Colonic mucosa (tissue), 4 donors: ENCODE data around the gene SYT12. TPM values are rescaled to one million over a fixed set of nuclear protein-coding genes. Genes with fewer than 3 reads are reported as not detected.

Source experiments
- DNase-seq: peaks from one replicate; pipeline ENCODE4 v3.0.0-alpha.2; 2020
- H3K27ac ChIP-seq: fragments of 200-600 bp; one replicate; pipeline ENCODE4 v1.8.0; 2021
- H3K27me3 ChIP-seq: fragments of 200-600 bp; one replicate; pipeline ENCODE4 v1.8.0; 2021
- H3K36me3 ChIP-seq: fragments of 200-600 bp; one replicate; pipeline ENCODE4 v1.8.0; 2021
- H3K4me1 ChIP-seq: fragments of 200-600 bp; one replicate; pipeline ENCODE4 v1.8.0; 2021; ENCODE audit warnings: mild to moderate bottlenecking
- H3K4me3 ChIP-seq: fragments of 200-600 bp; one replicate; pipeline ENCODE4 v1.8.0; 2021
- H3K9ac ChIP-seq, 2 donors: one replicate each; pipeline ENCODE4 v1.7.0; 2013; ENCODE audit warnings: control low read depth in 2 of 2, low read depth in 2 of 2, low read length in 2 of 2
- H3K9me3 ChIP-seq: fragments of 200-600 bp; one replicate; pipeline ENCODE4 v1.8.0; 2021
- CTCF ChIP-seq: fragments of 200-600 bp; IDR thresholded peaks from one replicate; pipeline ENCODE4 v1.8.0; 2022; ENCODE audit warnings: antibody characterized with exemption, mild to moderate bottlenecking
- intact Hi-C: fragments of 100-400 bp; cut with DNase I; formaldehyde crosslinking; loops from one replicate; pipeline ENCODE4 v1.14.1; 2022
- total RNA-seq, 2 donors: library from RNA; stranded (reverse); fragmentation: NEBNext Ultra II Directional in 1 of 2; extraction: Animal tissue kit (Norgen Biotek cat#: 25700) in 1 of 2; gene quantifications; one replicate each; pipeline ENCODE4 v1.2.1, GENCODE V29; 2021
- donor health status: healthy.
- donor health status: DM: no; HTN: no; CAD: no.
- donor health status: DM: no; HTN: no; CAD: no.

SYT12 gene
- total RNA-seq, 2 donors from 2014 or later, result 0.29 to 3.4 TPM

GRCh38 chr11:67041602-67042001 lies 18.7 kb downstream of the SYT12 start:
- Histone ChIP-seq H3K4me3 (no peak overlapping the region), H3K9ac (no peak overlapping the region), H3K36me3 (no peaks in the 10 kb centered on the region), H3K4me1 (no peaks in the 10 kb centered on the region), H3K9me3 (no peaks in the 10 kb centered on the region), H3K27me3 (no peaks in the 10 kb centered on the region), H3K27ac (no peak overlapping the region)
- intact Hi-C loops, result no loop called here
- DNase-seq, result no peak
- TF ChIP-seq CTCF, result no peak

- no peak for DNase-seq
- intact Hi-C loops, result no loop called here
- Histone ChIP-seq H3K4me3 (no peak overlapping the region), H3K27ac (no peak overlapping the region), H3K9me3 (no peaks in the 10 kb centered on the region), H3K9ac (no peak overlapping the region), H3K36me3 (no peaks in the 10 kb centered on the region), H3K4me1 (no peaks in the 10 kb centered on the region), H3K27me3 (no peaks in the 10 kb centered on the region)
- no peak for TF ChIP-seq CTCF
Observed at GRCh38 chr11:67043572-67044349, 20.8 kb downstream of the SYT12 start.

GRCh38 chr11:67044496-67044895 lies 21.6 kb downstream of the SYT12 start:
- Histone ChIP-seq H3K9ac (no peak overlapping the region), H3K4me3 (no peak overlapping the region), H3K4me1 (no peaks in the 10 kb centered on the region), H3K27ac (no peak overlapping the region), H3K9me3 (no peaks in the 10 kb centered on the region), H3K27me3 (no peaks in the 10 kb centered on the region), H3K36me3 (no peaks in the 10 kb centered on the region)
- TF ChIP-seq CTCF, result no peak
- intact Hi-C loops, result no loop called here
- DNase-seq, result no peak

GRCh38 chr11:67045314-67045713 lies 22.4 kb downstream of the SYT12 start:
- DNase-seq, result no peak
- TF ChIP-seq CTCF, result no peak
- Histone ChIP-seq H3K27me3 (no peaks in the 10 kb centered on the region), H3K27ac (no peak overlapping the region), H3K4me1 (no peaks in the 10 kb centered on the region), H3K36me3 (no peaks in the 10 kb centered on the region), H3K9me3 (no peaks in the 10 kb centered on the region), H3K4me3 (no peak overlapping the region), H3K9ac (no peak overlapping the region)
- intact Hi-C loops, result no loop called here

GRCh38 chr11:67048515-67049130 lies 25.7 kb downstream of the SYT12 start:
- no peaks in the 10 kb centered on the region for H3K4me1 ChIP-seq
- intact Hi-C loops, result no loop called here

More at GRCh38 chr11:67048515-67049130, 25.7 kb downstream of the SYT12 start:
- no peak overlapping the region for H3K9ac ChIP-seq
- H3K27ac ChIP-seq, result no peak overlapping the region
- no peaks in the 10 kb centered on the region for H3K36me3 ChIP-seq
- no peak for TF ChIP-seq CTCF
- no peaks in the 10 kb centered on the region for H3K9me3 ChIP-seq
- no peak overlapping the region for H3K4me3 ChIP-seq
- H3K27me3 ChIP-seq, result no peaks in the 10 kb centered on the region
- no peak for DNase-seq
